GM21447 (cell line): Measurements from ENCODE around the gene CUTA.
"Not testable (repeated sequence)": the region's sequence is repeated elsewhere in the genome, so short reads cannot be mapped to it uniquely, and the experiment has no call there.

Source experiments
- ATAC-seq: cut with Tn5 transposase; IDR thresholded peaks from one replicate; pipeline ENCODE4 v1.9.1; 2021; ENCODE audit not compliant: unreplicated experiment

CUTA gene

DNA sequence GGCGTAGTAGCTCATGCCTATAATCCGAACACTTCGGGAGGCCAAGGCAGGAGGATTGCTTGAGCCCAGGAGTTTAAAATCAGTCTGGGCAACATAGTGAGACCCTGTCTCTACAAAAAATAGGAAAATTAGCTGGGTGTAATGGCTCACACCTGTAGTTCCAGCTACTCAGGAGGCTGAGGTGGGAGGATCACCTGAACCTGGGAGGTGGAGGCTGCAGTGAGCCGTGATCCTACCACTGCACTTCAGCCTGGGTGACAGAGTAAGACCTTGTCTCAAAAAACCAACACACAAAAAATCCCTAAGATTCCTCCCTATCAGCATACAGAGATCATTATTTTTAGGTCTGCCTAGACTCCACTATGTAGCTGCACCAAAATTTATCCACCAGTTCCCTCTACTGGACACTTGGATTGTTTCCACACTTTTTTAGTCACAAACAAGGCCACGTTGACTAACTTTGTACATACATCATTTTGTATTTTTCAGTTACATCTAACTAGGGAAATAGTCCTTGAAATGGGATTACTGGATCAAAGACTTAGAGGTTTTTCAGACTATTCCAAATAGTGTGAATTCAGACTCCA lies 10.7 kb downstream of the CUTA start:
- no peak for ATAC-seq

DNA sequence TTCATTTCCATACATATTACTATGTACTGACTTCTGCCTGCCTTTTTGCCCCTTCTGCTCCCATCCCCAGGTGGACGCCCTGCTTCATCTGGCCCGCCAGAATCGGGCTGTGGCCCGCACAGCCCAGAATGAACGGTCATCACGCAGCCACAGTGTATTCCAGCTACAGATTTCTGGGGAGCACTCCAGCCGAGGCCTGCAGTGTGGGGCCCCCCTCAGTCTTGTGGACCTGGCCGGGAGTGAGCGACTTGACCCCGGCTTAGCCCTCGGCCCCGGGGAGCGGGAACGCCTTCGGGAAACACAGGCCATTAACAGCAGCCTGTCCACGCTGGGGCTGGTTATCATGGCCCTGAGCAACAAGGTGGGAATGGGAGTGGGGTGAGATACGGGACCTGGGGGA lies 11.8 kb downstream of the CUTA start:
- ATAC-seq: no peak

DNA sequence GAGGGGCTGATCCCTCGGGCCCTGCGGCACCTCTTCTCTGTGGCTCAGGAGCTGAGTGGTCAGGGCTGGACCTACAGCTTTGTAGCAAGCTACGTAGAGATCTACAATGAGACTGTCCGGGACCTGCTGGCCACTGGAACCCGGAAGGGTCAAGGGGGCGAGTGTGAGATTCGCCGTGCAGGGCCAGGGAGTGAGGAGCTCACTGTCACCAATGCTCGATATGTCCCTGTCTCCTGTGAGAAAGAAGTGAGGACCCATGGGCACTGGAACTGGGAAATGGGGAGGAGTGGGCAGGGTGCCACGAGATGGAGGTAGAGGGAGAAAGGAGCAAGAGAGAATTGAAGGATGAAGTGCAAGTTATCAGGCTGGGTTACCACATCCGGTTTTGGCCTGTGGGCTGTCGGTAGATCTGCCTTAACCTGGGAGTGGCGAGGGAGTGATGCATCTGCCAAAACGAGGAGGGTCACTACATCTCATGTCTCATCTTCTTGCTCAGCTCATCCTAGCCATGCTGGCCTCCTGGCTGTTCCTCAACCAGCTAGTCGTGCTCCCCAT lies 12.4 kb downstream of the CUTA start:
- ATAC-seq: no peak

DNA sequence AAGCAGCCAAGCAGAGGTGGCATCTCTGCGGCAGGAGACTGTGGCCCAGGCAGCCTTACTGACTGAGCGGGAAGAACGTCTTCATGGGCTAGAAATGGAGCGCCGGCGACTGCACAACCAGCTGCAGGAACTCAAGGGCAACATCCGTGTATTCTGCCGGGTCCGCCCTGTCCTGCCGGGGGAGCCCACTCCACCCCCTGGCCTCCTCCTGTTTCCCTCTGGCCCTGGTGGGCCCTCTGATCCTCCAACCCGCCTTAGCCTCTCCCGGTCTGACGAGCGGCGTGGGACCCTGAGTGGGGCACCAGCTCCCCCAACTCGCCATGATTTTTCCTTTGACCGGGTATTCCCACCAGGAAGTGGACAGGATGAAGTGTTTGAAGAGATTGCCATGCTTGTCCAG lies 13.0 kb downstream of the CUTA start:
- no peak for ATAC-seq

DNA sequence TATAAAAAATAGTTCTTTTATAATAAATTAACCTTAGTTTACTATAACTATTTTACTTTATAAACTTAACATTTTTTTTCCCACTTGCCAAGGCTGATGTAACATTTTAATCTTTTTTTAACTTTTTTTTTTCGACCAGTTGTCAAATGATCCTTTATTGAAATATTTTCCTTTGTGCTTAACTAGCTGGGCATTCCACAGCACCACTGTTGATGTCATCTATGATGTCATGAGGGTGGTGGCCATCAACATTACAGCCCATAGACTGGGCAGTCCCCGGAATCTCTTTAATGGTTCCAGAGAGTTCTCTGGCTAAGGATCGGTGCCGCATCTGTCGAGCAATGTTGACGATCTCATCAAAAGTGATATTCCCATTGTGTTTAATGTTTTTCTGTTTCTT lies 18.0 kb downstream of the CUTA start:
- not testable (repeated sequence) for ATAC-seq

DNA sequence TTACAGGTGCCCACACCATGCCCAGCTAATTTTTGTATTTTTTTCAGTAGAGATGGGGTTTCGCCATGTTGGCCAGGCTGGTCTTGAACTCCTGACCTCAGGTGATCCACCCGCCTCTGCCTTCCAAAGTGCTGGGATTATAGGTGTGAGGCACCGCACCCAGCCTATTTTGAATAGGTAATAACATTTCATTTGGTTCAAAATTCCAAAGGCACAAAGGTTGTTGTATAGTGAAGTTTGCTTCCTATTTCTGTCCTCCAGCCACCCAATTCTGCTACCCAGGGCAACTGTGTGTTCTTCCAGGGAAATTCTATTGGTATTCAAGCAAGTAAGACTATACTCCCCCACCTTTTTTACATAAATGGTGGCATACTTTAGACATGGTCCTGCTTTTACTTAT lies 19.3 kb downstream of the CUTA start:
- ATAC-seq: not testable (repeated sequence)

DNA sequence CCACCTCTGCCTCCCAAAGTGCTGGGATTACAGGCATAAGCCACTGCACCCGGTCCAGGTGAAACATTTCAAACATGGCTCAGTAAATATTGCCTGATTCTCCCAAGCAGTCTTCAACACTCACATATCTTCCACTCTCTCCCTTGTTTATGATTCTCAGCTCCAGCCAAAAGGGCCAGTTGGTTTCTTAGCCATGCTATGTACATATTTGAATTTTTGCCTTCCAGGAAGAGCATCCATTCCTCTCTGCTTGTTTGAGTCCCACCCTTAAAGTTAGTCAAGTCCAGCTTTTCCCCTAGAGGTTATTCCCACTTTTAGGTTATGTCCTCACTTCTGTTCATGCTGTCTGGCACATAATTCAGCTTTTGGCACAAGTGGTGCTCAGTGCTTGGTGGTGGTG lies 20.4 kb downstream of the CUTA start:
- ATAC-seq: no peak

DNA sequence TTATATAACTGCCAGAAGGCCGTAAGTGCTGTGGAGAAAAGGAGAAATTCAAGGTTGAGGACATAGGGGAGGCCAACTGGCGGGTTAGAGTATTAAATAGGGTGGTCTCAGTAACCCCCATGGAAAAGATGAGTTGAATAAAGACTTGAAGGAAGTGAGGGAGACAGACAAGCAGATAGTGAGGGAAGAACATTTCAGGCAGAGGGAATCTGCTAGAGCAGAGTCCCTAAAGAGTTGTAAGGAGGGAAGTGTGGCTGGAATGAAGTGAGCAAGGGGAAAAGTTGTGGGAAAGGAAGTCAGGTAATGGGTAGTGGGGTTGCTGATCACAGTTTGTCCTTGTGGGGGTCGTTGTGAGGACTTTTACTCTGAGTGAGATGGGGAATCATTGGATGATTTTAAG lies 24.9 kb downstream of the CUTA start:
- no peak for ATAC-seq

DNA sequence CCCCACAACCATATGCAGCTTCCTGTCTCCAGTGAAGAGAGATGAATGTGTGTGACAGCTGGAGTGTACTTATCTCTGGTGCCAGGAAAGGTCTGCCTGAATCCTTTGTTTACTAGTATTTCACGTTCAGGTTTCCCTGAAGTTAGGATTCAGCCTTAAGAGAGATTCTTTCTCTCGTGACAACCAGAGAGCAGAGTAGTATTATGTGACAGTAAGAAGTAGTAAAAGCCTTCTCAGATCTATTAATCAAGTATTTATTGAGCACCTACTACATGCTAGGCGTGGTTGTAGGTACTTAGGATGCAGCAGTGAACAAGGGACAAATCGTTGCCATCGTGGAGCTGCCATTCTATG lies 25.3 kb downstream of the CUTA start:
- ATAC-seq: no peak

DNA sequence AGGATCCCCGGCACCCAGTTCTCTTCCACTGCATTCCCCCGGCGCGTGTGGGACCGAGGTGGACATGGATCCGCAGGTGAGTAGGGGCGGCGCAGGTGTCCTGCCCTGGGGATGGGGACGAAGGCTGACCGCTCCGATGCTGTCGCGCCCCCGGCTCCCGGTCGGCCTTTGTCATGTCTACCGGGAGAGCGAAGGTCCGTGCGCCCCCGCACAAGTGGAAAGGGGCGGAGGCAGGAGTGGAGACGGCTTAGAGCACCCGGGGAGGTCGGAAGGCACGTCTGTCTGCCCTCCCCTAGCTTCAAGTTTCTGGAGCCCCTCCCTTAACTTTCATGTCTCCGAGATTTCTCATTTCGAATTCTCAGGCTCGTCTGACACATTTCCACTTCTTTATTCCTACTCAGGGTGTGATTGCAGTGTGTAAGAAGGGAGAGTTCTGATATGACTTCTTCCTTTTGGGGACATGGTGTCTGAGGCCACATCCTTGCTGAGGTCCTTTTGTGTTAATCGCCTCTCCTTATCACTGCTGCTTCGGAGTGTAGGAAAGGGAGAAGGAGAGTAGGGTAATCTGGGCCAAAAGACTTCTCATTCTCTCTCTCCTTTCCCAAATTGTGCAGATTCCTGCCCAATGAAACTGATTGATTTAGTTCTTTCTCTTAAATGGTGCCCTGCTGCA lies 25.8 kb downstream of the CUTA start:
- peak; percentile 6 for ATAC-seq

DNA sequence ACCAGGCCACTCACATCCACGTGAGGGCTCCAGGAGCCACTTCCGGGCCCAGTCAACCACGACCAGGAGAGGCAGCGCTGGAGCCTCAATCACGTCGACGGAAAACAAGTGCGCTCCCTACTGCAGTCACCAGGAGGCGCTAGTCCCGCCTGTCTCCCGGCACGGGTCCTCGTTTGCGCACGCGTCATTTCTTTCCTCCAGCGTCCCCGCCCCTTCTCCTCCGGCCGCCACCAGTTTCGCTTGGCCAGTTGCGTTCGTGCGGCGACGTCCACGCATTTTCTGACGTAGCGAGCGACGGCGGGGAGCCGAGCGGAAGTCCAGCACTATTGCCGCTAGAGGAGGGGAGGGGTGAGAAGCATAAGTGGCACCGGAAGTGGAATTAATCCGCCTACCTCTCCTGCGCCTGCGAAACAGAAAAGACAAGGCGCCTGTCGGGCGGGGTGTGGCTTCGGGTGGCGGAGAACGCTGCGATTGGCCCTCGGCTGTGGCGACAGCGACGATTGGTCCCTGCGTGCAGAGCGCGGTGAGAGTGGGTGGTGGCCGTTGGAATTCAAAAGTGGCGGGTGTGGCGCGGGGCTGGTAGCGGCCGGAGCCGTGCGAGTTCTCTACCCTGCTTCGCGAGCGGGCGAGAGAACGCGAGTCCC lies 26.5 kb downstream of the CUTA start, which contains the start of gene KIFC1:
KIFC1 (plus strand) TSS at position 546 of the 644 bp plus-strand sequence. CDS start 163 bp downstream, outside the sequence.
- ATAC-seq: peak; percentile 84

DNA sequence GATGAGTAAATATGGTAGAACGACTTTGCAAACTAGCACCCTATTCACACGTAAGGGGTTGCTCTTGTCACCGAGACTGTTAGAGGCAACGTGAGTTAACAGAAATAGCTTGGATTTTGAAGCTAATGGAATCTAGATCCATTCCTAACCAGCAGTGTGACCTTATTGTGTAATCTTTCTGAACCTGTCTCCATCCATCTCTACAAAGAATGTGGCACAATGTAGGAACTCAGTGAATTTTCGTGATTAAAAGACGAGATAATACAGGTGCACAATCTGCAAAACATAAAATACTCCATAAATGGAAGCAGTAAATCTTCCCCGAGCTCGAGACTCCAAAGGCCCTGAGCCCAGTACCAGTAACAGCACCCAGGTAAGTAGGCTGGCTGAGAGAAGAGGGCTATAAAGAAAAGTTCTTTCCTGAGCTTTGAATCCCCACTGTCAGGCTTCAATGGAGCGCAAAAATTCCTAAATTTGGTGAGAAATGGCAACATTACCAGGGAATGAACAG lies 27.1 kb downstream of the CUTA start:
- ATAC-seq: no peak

DNA sequence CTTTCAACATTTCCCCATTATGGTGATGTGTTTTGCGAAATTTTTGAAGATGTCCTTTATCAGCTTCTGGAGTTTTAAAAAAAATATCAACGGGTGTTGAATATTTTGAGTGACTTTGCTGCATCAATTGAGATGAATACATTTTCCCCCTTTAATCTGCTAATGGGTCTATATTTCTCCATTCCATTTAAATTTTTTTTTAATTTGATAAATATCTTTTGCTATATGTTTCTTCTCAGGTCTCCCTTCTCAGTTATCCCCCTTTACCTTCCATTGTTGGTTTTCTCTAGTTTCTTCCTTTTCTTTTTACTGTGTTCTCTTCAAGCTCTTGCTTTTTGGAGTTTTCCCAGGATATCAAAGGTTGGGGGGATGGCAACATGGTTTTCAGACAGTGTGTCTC lies 27.7 kb downstream of the CUTA start:
- ATAC-seq: no peak

DNA sequence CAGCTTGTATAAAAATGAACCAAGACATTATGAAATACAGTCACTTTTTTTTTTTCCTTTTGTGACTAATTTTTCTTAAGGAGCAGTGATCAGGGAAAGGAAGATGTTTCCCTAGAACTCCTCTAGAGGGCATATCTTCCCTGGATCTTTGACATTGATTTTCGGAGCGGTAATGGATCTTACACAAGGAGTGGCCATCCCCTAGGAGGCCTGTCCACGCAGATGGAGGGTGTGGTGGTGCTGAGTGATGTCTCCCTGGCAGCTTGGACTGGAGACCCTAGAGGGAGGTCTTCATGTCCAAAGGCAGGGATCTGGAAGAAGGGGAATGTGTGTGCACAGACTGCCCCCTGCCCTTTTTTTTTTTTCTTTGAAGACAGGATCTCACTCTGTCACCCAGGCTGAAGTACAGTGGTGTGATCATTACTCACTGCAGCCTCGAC lies 33.3 kb downstream of the CUTA start:
- no peak for ATAC-seq

DNA sequence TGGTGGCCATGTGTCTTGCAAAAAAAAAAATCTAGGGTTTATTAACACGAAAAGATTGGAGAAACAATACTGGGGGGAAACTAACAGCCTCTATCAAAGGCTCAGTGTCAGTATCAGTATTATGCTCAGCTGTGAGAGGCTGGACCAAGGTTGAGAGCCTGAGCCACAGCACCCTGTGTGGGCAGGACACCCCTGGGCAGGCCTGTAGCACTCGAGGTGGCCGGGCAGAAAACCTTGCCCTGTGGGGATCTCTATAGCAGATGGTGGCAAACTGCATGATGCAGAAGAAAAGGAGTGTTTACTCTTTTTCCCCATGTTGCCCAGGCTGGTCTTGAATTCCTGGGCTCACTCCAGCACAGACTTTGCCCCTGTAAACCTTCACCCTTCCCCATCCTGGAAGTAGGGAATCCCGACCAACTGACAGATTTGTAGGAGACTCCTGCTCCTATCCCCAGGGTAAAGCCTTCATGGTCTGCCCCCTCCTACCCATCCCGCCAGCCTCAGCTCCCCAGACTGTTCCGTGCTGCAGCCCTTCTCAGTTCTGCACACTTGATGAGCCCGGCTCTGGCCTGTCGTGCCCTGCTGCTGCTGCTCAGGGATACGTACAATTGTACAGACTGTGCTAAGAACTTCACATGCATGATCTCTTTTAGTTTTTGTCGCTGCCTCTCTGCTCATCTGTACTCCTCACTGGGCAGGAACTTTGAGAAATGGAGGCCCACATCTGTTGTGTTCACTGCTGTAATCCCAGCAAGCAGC lies 34.3 kb downstream of the CUTA start:
- ATAC-seq: no peak

DNA sequence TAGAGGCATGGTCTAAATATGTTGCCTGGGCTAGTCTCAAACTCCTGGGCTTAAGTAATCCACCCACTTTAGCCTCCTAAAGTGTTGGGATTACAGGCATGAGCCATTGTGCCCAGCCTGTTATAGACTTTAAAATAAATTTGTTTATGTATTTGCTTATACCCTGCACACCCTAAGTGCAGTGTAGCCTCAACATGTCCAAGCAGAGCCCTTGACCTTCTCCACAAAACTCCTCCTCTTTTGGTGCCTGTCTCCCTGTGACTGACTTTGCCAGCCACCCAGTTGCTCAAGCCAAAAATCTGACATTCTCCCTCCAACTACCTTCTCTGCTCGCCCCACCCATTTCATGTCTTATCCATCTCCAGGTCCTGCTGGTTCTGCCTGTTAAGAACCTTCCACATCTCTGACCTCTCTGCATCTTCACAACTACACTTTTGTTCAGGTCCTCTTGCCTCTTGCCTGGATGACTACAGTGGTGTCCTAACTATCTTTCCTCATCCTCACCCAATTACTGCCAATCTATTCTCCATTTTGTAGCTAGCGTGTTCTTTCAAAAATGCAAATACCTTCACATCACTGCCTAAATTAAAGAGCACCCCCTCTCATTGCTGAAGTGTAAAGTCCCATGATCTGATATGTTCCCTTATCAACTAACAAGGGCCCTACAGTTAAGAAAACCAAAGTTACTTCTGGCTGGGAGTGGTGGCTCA lies 37.5 kb downstream of the CUTA start:
- no peak for ATAC-seq

DNA sequence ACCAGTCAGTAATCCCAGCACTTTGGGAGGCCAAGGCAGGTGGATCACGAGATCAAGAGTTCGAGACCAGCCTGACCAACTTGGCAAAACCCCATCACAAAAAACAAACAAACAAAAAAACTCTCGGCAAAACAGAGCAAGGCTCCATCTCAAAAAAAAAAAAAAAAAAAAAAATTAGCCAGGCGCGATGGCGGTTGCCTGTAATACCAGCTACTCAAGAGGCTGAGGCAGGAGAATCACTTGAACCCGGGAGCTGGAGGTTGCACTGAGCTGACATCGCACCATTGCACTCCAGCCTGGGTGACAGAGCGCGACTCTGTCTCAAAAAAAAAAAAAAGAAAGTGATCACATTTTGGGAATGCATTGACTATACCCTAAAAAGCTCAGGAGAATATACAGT lies 38.7 kb downstream of the CUTA start:
- not testable (repeated sequence) for ATAC-seq

DNA sequence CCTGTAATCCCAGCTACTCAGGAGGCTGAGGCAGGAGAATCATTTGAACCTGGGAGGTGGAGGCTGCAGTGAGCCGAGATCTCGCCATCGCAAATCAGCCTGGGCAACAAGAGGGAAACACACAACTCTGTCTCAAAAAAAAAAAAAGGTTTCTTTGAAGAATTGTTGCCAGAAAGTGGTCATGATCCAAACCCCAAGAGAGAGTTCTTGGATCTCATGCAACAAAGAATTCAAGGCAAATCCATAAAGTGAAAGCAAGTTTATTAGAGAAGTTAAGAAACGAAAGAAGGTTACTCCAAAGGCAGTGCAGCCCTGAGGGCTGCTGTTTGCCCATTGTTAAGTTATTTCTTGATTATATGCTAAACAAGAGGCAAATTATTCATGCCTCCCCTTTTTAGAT lies 40.7 kb downstream of the CUTA start:
- ATAC-seq: no peak

DNA sequence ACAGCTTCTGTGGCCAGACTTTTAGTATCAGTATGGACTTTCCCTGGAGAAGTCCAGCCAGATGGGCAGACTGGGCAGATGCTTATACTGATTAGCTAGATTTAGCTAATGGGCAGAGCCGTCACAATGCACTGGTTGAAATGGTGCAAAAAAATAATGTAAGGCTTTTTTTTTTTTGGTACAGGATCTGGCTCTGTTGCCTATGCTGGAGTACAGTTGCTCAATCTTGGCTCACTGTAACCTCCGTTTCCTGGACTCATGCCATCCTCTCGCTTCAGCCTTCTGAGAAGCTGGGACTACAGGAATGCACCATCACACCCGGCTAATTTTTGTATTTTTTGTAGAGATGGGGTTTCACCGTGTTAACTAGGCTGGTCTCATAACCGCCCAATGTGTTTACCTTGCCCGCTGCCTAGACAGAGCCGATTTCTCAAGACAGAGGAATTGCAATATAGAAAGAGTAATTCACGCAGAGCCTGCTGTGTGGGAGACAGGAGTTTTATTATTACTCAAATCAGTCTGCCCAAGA lies 42.7 kb downstream of the CUTA start:
- ATAC-seq: no peak
